DOHH2 (cell line): ENCODE results near the gene HIVEP3.

Experiments
- H3F3A ChIP-seq: fragments of 200-600 bp; sonication (generic), shearing (Covaris generic); 2 replicates; pipeline ENCODE4 v1.6.0; 2016; ENCODE audit warnings: antibody characterized with exemption, mild to moderate bottlenecking; ENCODE audit not compliant: control insufficient read depth, insufficient read depth
- H3K27ac ChIP-seq: fragments of 200-600 bp; sonication (generic); 2 replicates; pipeline ENCODE4 v1.5.1; 2014; ENCODE audit warnings: low read depth, mild to moderate bottlenecking, low read length, moderate library complexity
- H3K27me3 ChIP-seq: fragments of 200-600 bp; sonication (generic); 2 replicates; pipeline ENCODE4 v1.6.1; 2014; ENCODE audit warnings: mild to moderate bottlenecking, low read length, mixed read lengths; ENCODE audit not compliant: control insufficient read depth
- H3K36me3 ChIP-seq: fragments of 200-600 bp; sonication (generic); 2 replicates; pipeline ENCODE4 v1.6.1; 2014; ENCODE audit warnings: mild to moderate bottlenecking, low read length, moderate library complexity, mixed read lengths; ENCODE audit not compliant: control insufficient read depth
- H3K4me1 ChIP-seq: fragments of 200-600 bp; sonication (generic); 2 replicates; pipeline ENCODE4 v1.6.1; 2014; ENCODE audit warnings: mild to moderate bottlenecking, low read length, mixed read lengths; ENCODE audit not compliant: control insufficient read depth
- H3K4me2 ChIP-seq: fragments of 200-600 bp; sonication (generic); 2 replicates; pipeline ENCODE4 v1.6.0; 2014; ENCODE audit warnings: mild to moderate bottlenecking, low read length, moderate library complexity
- H3K4me3 ChIP-seq: fragments of 200-600 bp; sonication (generic); 2 replicates; pipeline ENCODE4 v1.5.1; 2014; ENCODE audit warnings: mild to moderate bottlenecking, low read length, mixed read lengths
- H3K79me2 ChIP-seq: fragments of 200-600 bp; sonication (generic); 2 replicates; pipeline ENCODE4 v1.6.1; 2014; ENCODE audit warnings: mild to moderate bottlenecking, low read length, mixed read lengths; ENCODE audit not compliant: control insufficient read depth
- H3K9me2 ChIP-seq: fragments of 200-600 bp; sonication (generic); replicated peaks from 2 replicates; pipeline ENCODE4 v1.6.1; 2014; ENCODE audit warnings: mild to moderate bottlenecking, low read length, mixed read lengths; ENCODE audit not compliant: control insufficient read depth
- H3K9me3 ChIP-seq: fragments of 200-600 bp; sonication (generic); 2 replicates; pipeline ENCODE4 v1.6.1; 2014; ENCODE audit warnings: antibody characterized with exemption, low read length, mixed read lengths; ENCODE audit not compliant: control insufficient read depth, insufficient read depth
- H4K20me1 ChIP-seq: fragments of 200-600 bp; sonication (generic); 2 replicates; pipeline ENCODE4 v1.6.0; 2014; ENCODE audit warnings: low read depth, mild to moderate bottlenecking, antibody characterized with exemption, low read length, moderate library complexity; ENCODE audit not compliant: control insufficient read depth, insufficient read depth
- CTCF ChIP-seq: fragments of 200-600 bp; sonication (generic); IDR thresholded peaks from one replicate; pipeline ENCODE4 v1.5.1; 2014; ENCODE audit warnings: antibody characterized with exemption, mild to moderate bottlenecking, low read depth, low read length; ENCODE audit not compliant: poor library complexity, severe bottlenecking
- EZH2phosphoT487 ChIP-seq: fragments of 200-600 bp; sonication (generic); IDR thresholded peaks from 2 replicates; pipeline ENCODE4 v1.6.1; 2017; ENCODE audit warnings: borderline replicate concordance, mild to moderate bottlenecking, antibody characterized with exemption, low read length, moderate library complexity, mixed read lengths

Gene HIVEP3

GRCh38 chr1:41486371-41487125 is 432.2 kb downstream of the HIVEP3 start:
- Histone ChIP-seq H3K27me3 (peaks cover 33% of the 10 kb centered on the region), H3K79me2 (no peaks in the 10 kb centered on the region), H3K4me1 (0 out of 2 replicates have a peak, but pooled peaks cover 3% of the 10 kb centered on the region), H3K4me3 (no peak overlapping the region), H3K36me3 (no peaks in the 10 kb centered on the region), H3F3A (no peaks in the 10 kb centered on the region), H3K4me2 (no peak overlapping the region), H3K9me3 (no peaks in the 10 kb centered on the region), H3K9me2 (no peaks in the 10 kb centered on the region), H4K20me1 (no peaks in the 10 kb centered on the region), H3K27ac (no peak overlapping the region)
- TF ChIP-seq CTCF (no peak), EZH2phosphoT487 (no peak)

GRCh38 chr1:41486053-41486370 is 432.7 kb downstream of the HIVEP3 start:
- H3K36me3 ChIP-seq, result no peaks in the 10 kb centered on the region
- no peak overlapping the region for H3K27ac ChIP-seq
- no peak overlapping the region for H3K4me3 ChIP-seq
- no peak overlapping the region for H3K4me2 ChIP-seq
- no peaks in the 10 kb centered on the region for H3F3A ChIP-seq
- H3K9me2 ChIP-seq, result no peaks in the 10 kb centered on the region
- H3K9me3 ChIP-seq, result no peaks in the 10 kb centered on the region
- no peaks in the 10 kb centered on the region for H3K79me2 ChIP-seq
- H3K27me3 ChIP-seq, result peaks cover 33% of the 10 kb centered on the region
- TF ChIP-seq CTCF (no peak), EZH2phosphoT487 (no peak)
- H4K20me1 ChIP-seq, result no peaks in the 10 kb centered on the region
- H3K4me1 ChIP-seq, result 0 out of 2 replicates have a peak, but pooled peaks cover 3% of the 10 kb centered on the region

- H3K4me1 ChIP-seq, result 0 out of 2 replicates have a peak, but pooled peaks cover 3% of the 10 kb centered on the region
- H3F3A ChIP-seq, result no peaks in the 10 kb centered on the region
- H3K9me3 ChIP-seq, result no peaks in the 10 kb centered on the region
- H3K27me3 ChIP-seq, result peaks cover 33% of the 10 kb centered on the region
- H3K4me2 ChIP-seq, result no peak overlapping the region
- TF ChIP-seq EZH2phosphoT487, result no peak
- no peak for TF ChIP-seq CTCF
- H3K36me3 ChIP-seq, result no peaks in the 10 kb centered on the region
- no peaks in the 10 kb centered on the region for H3K79me2 ChIP-seq
- H3K9me2 ChIP-seq, result no peaks in the 10 kb centered on the region
- H3K4me3 ChIP-seq, result no peak overlapping the region
- no peaks in the 10 kb centered on the region for H4K20me1 ChIP-seq
- H3K27ac ChIP-seq, result no peak overlapping the region
Observed at GRCh38 chr1:41485605-41486004, 433.1 kb downstream of the HIVEP3 start.
